ENCODE data around the gene SSH3. TPM values are rescaled to one million over a fixed set of nuclear protein-coding genes. Genes with fewer than 3 reads are reported as not detected.

The SSH3 gene
- total RNA-seq, 3 donors from 2014 or later, result 28.8 to 55.2 (median 34.4) TPM

GRCh38 chr11:67311051-67311555 lies 7.8 kb downstream of the SSH3 start:
- no peak for DNase-seq (ENCODE audit: low spot score in 2 of 2)
- H3K36me3 ChIP-seq, result no peaks in the 10 kb centered on the region
- H3K4me3 ChIP-seq, result no peak overlapping the region
- peaks cover 6 to 13% of the 10 kb centered on the region in 2 donors for H3K4me1 ChIP-seq
- no peaks in the 10 kb centered on the region for H3K27me3 ChIP-seq
- TF ChIP-seq POLR2A (IDR thresholded peaks at IDR 0.05) (no peak), POLR2AphosphoS5 (IDR thresholded peaks at IDR 0.05) (no peak), CTCF (IDR thresholded peaks at IDR 0.05) (no peak)
- H3K9me3 ChIP-seq, result no peaks in the 10 kb centered on the region
- peak overlapping the region; percentile 89 to 91 for H3K27ac ChIP-seq
- intact Hi-C loops (cut with DNase I; ENCODE audit: low total_unique reads), result loop anchor here (10.0 kb wide), 1 partner anchor 1146 kb away; no protein-coding TSS in a partner anchor

DNA sequence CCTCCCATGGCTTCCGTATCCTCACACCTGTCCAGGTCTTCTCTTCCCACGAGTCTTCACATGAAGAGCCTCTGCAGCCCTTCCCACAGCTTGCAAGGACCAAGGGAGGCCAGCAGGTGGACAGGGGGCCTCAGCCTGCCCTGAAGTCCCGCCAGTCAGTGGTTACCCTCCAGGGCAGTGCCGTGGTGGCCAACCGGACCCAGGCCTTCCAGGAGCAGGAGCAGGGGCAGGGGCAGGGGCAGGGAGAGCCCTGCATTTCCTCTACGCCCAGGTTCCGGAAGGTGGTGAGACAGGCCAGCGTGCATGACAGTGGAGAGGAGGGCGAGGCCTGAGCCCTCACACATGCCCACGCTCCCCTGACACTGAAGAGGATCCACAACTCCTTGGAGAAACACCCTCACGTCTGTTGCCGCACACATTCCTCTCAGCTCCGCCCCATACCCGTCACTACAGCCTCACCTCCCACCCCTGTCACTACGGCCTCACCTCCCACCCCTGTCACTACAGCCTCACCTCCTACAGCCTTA lies 8.3 kb downstream of the SSH3 start:
- Histone ChIP-seq H3K27ac (peak overlapping the region; percentile 89 to 91), H3K4me1 (peaks cover 6 to 13% of the 10 kb centered on the region in 2 donors), H3K9me3 (no peaks in the 10 kb centered on the region), H3K4me3 (no peak overlapping the region), H3K27me3 (no peaks in the 10 kb centered on the region), H3K36me3 (no peaks in the 10 kb centered on the region)
- DNase-seq (ENCODE audit: low spot score in 2 of 2), result peak in 1 of 2 donors; percentile 42
- intact Hi-C loops (cut with DNase I; ENCODE audit: low total_unique reads), result loop anchor here (10.0 kb wide), 1 partner anchor 1147 kb away; no protein-coding TSS in a partner anchor
- TF ChIP-seq POLR2AphosphoS5 (IDR thresholded peaks at IDR 0.05) (no peak), POLR2A (IDR thresholded peaks at IDR 0.05) (no peak), CTCF (IDR thresholded peaks at IDR 0.05) (no peak)

DNA sequence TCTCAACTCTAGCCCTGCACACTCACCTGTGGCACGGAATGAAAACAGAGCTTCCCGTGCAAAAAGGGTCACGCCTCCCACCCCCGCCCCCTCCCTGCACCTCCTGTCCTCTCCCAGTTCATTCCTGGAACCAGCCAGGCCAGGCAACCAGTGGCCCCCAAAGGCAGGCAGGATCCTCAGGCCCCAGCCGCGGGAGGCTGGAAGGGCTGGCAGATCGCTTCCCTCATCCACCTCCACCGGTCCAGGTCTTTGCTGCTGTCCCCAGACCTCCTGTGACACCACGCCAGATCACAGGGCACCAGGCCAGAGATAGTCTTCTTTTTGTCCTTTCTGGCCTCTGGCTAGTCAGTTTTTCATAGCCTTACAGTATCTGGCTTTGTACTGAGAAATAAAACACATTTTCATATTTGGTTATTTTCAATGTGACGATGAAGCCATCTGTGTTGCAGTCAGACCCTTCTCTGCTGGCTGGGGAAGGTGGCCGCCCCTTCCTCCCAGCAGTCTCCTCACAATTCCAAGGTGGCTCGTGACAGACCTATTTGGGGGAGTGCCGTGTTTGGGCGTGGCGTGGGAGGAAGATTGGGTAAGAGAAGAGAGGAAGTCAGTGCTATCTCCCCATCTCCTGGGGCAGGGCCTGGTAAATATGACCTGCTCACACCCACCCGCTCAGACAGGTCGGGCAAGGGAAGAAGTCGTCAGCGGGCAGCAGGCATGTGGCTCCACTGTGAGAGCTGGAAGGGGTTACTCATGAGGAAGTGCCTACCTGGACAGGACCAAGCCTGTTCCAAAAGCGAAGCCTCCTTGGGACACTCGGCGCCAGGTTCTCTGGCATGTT lies 9.1 kb downstream of the SSH3 start:
- Histone ChIP-seq H3K4me1 (peaks cover 6 to 13% of the 10 kb centered on the region in 2 donors), H3K9me3 (no peaks in the 10 kb centered on the region), H3K27me3 (no peaks in the 10 kb centered on the region), H3K4me3 (peak overlapping the region in 1 of 3 donors; percentile 33), H3K36me3 (no peaks in the 10 kb centered on the region), H3K27ac (peak overlapping the region; percentile 89 to 91)
- peak; percentile 41 to 65 (median 58) for TF ChIP-seq POLR2AphosphoS5 (IDR thresholded peaks at IDR 0.05)
- no peak for TF ChIP-seq CTCF (IDR thresholded peaks at IDR 0.05)
- TF ChIP-seq POLR2A (IDR thresholded peaks at IDR 0.05), result no peak
- intact Hi-C loops (cut with DNase I; ENCODE audit: low total_unique reads), result loop anchor here (10.0 kb wide), 1 partner anchor 1148 kb away; no protein-coding TSS in a partner anchor
- DNase-seq (ENCODE audit: low spot score in 2 of 2), result peak; percentile 82 to 88

GRCh38 chr11:67313125-67313890 lies 10.0 kb downstream of the SSH3 start:
- Histone ChIP-seq H3K9me3 (no peaks in the 10 kb centered on the region), H3K27me3 (no peaks in the 10 kb centered on the region), H3K36me3 (no peaks in the 10 kb centered on the region), H3K4me1 (peaks cover 6 to 13% of the 10 kb centered on the region in 2 donors), H3K27ac (peak overlapping the region; percentile 89 to 91), H3K4me3 (peak overlapping the region in 1 of 3 donors; percentile 33)
- DNase-seq (ENCODE audit: low spot score in 2 of 2), result no peak
- TF ChIP-seq CTCF (IDR thresholded peaks at IDR 0.05), result no peak
- no peak for TF ChIP-seq POLR2AphosphoS5 (IDR thresholded peaks at IDR 0.05)
- TF ChIP-seq POLR2A (IDR thresholded peaks at IDR 0.05), result no peak
- intact Hi-C loops (cut with DNase I; ENCODE audit: low total_unique reads), result loop anchor here (10.0 kb wide), 1 partner anchor 1149 kb away; no protein-coding TSS in a partner anchor

Data from breast epithelium (tissue), 4 donors.